GM13977 (cell line): ENCODE measurements around the gene SELENOW.
"Not testable (repeated sequence)": the region's sequence is repeated elsewhere in the genome, so short reads cannot be mapped to it uniquely, and the experiment has no call there.

ENCODE experiments used
- DNase-seq: peaks from one replicate; pipeline ENCODE4 v3.0.0; 2012; ENCODE audit warnings: low spot score
- CTCF ChIP-seq: IDR thresholded peaks from 2 replicates; pipeline ENCODE4 v1.5.1; 2012; ENCODE audit warnings: mild to moderate bottlenecking, control low read depth; ENCODE audit not compliant: insufficient read depth; ENCODE audit errors: extremely low read depth, missing control alignments
- in situ Hi-C: fragments of 300-500 bp; cut with MboI; formaldehyde crosslinking; loops from one replicate; pipeline ENCODE4 v1.12.0; 2022; ENCODE audit warnings: low sequenced_read_pairs, low pct_unique_long_range_greater_than_20kb, mixed read lengths, inconsistent platforms; ENCODE audit not compliant: unreplicated experiment

The SELENOW gene

GRCh38 chr19:47740866-47741519 is 37.5 kb upstream of the SELENOW start:
- in situ Hi-C loops: no loop called here
- no peak for TF ChIP-seq CTCF
- DNase-seq: no peak

GRCh38 chr19:47741544-47742140 is 36.9 kb upstream of the SELENOW start:
- in situ Hi-C loops: no loop called here
- DNase-seq: no peak
- TF ChIP-seq CTCF: no peak

GRCh38 chr19:47742634-47743033 is 35.9 kb upstream of the SELENOW start:
- TF ChIP-seq CTCF: no peak
- in situ Hi-C loops: no loop called here
- DNase-seq: no peak

GRCh38 chr19:47745010-47745901 is 33.2 kb upstream of the SELENOW start, which contains the start of gene NOP53:
Gene NOP53 (plus strand): TSS chr19:47745546. CDS start chr19:47745560, 14 bp downstream.
- no peak for TF ChIP-seq CTCF
- in situ Hi-C loops: no loop called here
- peak; percentile 98 for DNase-seq

- in situ Hi-C loops, DNase-seq: not testable (repeated sequence)
Measured at GRCh38 chr19:47746129-47746528, 32.4 kb upstream of the SELENOW start.

GRCh38 chr19:47749326-47749725 is 29.2 kb upstream of the SELENOW start:
- TF ChIP-seq CTCF: no peak
- in situ Hi-C loops: no loop called here
- DNase-seq: peak; percentile 85
